Measurements from ENCODE around the gene CRYGS. TPM values are rescaled to one million over a fixed set of nuclear protein-coding genes. Genes with fewer than 3 reads are reported as not detected.
"Not testable (repeated sequence)": the region's sequence is repeated elsewhere in the genome, so short reads cannot be mapped to it uniquely, and the experiment has no call there.

The CRYGS gene
- total RNA-seq, 1 donor from 2014 or later, result 1.2 TPM

- no peak for ATAC-seq
These were observed 8.3 kb upstream of the CRYGS start for GRCh38 chr3:186552408-186553031.

GRCh38 chr3:186551387-186551786, 7.2 kb upstream of the CRYGS start:
- no peak for ATAC-seq

GRCh38 chr3:186549497-186549896, 5.3 kb upstream of the CRYGS start:
- ATAC-seq, result no peak

GRCh38 chr3:186540835-186541226, 3.3 kb downstream of the CRYGS start:
- ATAC-seq, result no peak

- peak; percentile 86 for ATAC-seq
These were observed 3.9 kb downstream of the CRYGS start for GRCh38 chr3:186540221-186540834.

- ATAC-seq, result no peak
These were observed 5.4 kb downstream of the CRYGS start for GRCh38 chr3:186538779-186539178.

GRCh38 chr3:186536883-186537844, 7.0 kb downstream of the CRYGS start:
- ATAC-seq, result no peak

GRCh38 chr3:186534113-186534669, 10.0 kb downstream of the CRYGS start:
- ATAC-seq, result peak; percentile 76

- ATAC-seq, result peak; percentile 51
These were observed 11.5 kb downstream of the CRYGS start for GRCh38 chr3:186532598-186533072.

GRCh38 chr3:186531694-186532093, 12.5 kb downstream of the CRYGS start:
- ATAC-seq, result not testable (repeated sequence)

GRCh38 chr3:186530415-186530814, 13.8 kb downstream of the CRYGS start:
- no peak for ATAC-seq

GRCh38 chr3:186529201-186529999, 14.8 kb downstream of the CRYGS start:
- ATAC-seq, result no peak

- ATAC-seq, result peak; percentile 24
These were observed 17.9 kb downstream of the CRYGS start for GRCh38 chr3:186526256-186526606.

- ATAC-seq, result no peak
These were observed 18.6 kb downstream of the CRYGS start for GRCh38 chr3:186525369-186526255.

GRCh38 chr3:186524616-186525015, 19.6 kb downstream of the CRYGS start:
- ATAC-seq, result no peak

- ATAC-seq, result no peak
These were observed 20.7 kb downstream of the CRYGS start for GRCh38 chr3:186523434-186523833.

- no peak for ATAC-seq
These were observed 21.2 kb downstream of the CRYGS start for GRCh38 chr3:186523022-186523421.

- no peak for ATAC-seq
These were observed 23.0 kb downstream of the CRYGS start for GRCh38 chr3:186520957-186521842.

- no peak for ATAC-seq
These were observed 23.7 kb downstream of the CRYGS start for GRCh38 chr3:186520431-186520830.
